ENCODE results near the gene ADAR. TPM values are rescaled to one million over a fixed set of nuclear protein-coding genes. Genes with fewer than 3 reads are reported as not detected.

ADAR gene
- total RNA-seq, 1 experiment from 2014 or later: 221 TPM

- TF ChIP-seq ARID4B (CRISPR knock-in tag; IDR thresholded peaks at IDR 0.05; ENCODE audit: borderline replicate concordance): no peak
- TF ChIP-seq SP1 (CRISPR knock-in tag; conservative IDR thresholded peaks at IDR 0.05): no peak
- TF ChIP-seq, protein P1, sequence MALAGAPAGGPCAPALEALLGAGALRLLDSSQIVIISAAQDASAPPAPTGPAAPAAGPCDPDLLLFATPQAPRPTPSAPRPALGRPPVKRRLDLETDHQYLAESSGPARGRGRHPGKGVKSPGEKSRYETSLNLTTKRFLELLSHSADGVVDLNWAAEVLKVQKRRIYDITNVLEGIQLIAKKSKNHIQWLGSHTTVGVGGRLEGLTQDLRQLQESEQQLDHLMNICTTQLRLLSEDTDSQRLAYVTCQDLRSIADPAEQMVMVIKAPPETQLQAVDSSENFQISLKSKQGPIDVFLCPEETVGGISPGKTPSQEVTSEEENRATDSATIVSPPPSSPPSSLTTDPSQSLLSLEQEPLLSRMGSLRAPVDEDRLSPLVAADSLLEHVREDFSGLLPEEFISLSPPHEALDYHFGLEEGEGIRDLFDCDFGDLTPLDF (CRISPR knock-in tag; IDR thresholded peaks at IDR 0.05): no peak
- TF ChIP-seq ZNF219 (CRISPR knock-in tag; IDR thresholded peaks at IDR 0.05; ENCODE audit: borderline replicate concordance): no peak
- no peak for TF ChIP-seq ZNF263 (CRISPR knock-in tag; IDR thresholded peaks at IDR 0.05; ENCODE audit: low read depth)
- TF ChIP-seq ELF4 (CRISPR knock-in tag; IDR thresholded peaks at IDR 0.05; ENCODE audit: low read depth): no peak
- no peak for TF ChIP-seq NR3C1 (CRISPR knock-in tag; conservative IDR thresholded peaks at IDR 0.05; ENCODE audit: low read depth)
- TF ChIP-seq, protein P2, sequence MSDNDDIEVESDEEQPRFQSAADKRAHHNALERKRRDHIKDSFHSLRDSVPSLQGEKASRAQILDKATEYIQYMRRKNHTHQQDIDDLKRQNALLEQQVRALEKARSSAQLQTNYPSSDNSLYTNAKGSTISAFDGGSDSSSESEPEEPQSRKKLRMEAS (CRISPR knock-in tag; IDR thresholded peaks at IDR 0.05): no peak
- TF ChIP-seq, protein P3, sequence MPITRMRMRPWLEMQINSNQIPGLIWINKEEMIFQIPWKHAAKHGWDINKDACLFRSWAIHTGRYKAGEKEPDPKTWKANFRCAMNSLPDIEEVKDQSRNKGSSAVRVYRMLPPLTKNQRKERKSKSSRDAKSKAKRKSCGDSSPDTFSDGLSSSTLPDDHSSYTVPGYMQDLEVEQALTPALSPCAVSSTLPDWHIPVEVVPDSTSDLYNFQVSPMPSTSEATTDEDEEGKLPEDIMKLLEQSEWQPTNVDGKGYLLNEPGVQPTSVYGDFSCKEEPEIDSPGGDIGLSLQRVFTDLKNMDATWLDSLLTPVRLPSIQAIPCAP (CRISPR knock-in tag; IDR thresholded peaks at IDR 0.05): no peak
- TF ChIP-seq FOXK1 (CRISPR knock-in tag; IDR thresholded peaks at IDR 0.05): no peak
- TF ChIP-seq CREM (CRISPR knock-in tag; IDR thresholded peaks at IDR 0.05): no peak
- TF ChIP-seq CTCF (IDR thresholded peaks at IDR 0.05): no peak
Measured at GRCh38 chr1:154579374-154579773, 28.6 kb downstream of the ADAR start (continued).

- DNase-seq (ENCODE audit: low spot score) (no peak), ATAC-seq (no peak)
- no peaks in the 10 kb centered on the region for H3K9me3 Mint-ChIP-seq
- H3K4me1 Mint-ChIP-seq: peaks cover 6% of the 10 kb centered on the region
- no peak overlapping the region for H3K4me3 Mint-ChIP-seq
- ChIA-PET POLR2A (interaction anchor here (1.8 kb wide), 1 partner anchor 11 kb away, joined by 5 read pairs; the partner anchor contains the start of gene CHRNB2), CTCF (interaction anchor here (1.2 to 1.4 kb wide), 2 partner anchors 18 to 31 kb away, joined by 4 to 5 read pairs; no protein-coding TSS in a partner anchor)
- peaks cover 31% of the 10 kb centered on the region for H3K36me3 Mint-ChIP-seq
- no peak overlapping the region for H3K27ac Mint-ChIP-seq
- no peaks in the 10 kb centered on the region for H3K27me3 Mint-ChIP-seq (ENCODE audit: low read depth)
- TF ChIP-seq RORB (CRISPR knock-in tag; IDR thresholded peaks at IDR 0.05): no peak
- TF ChIP-seq ATF2 (CRISPR knock-in tag; IDR thresholded peaks at IDR 0.05; ENCODE audit: borderline replicate concordance, low read depth): no peak
- TF ChIP-seq PRDM15 (CRISPR knock-in tag; IDR thresholded peaks at IDR 0.05): no peak
- TF ChIP-seq ETV6 (CRISPR knock-in tag; IDR thresholded peaks at IDR 0.05): no peak
- no peak for TF ChIP-seq NR3C1 (CRISPR knock-in tag; conservative IDR thresholded peaks at IDR 0.05; ENCODE audit: low read depth)
- no peak for TF ChIP-seq SMAD4 (CRISPR knock-in tag; IDR thresholded peaks at IDR 0.05)
- TF ChIP-seq ZNF219 (CRISPR knock-in tag; IDR thresholded peaks at IDR 0.05; ENCODE audit: borderline replicate concordance): no peak
- no peak for TF ChIP-seq GRHL2 (CRISPR knock-in tag; IDR thresholded peaks at IDR 0.05; ENCODE audit: insufficient replicate concordance, severe bottlenecking)
- TF ChIP-seq ZNF317 (CRISPR knock-in tag; IDR thresholded peaks at IDR 0.05; ENCODE audit: borderline replicate concordance, low read depth): no peak
- no peak for TF ChIP-seq CREB1 (CRISPR knock-in tag; IDR thresholded peaks at IDR 0.05)
- TF ChIP-seq E2F5 (CRISPR knock-in tag; IDR thresholded peaks at IDR 0.05): no peak
- no peak for TF ChIP-seq RELA (CRISPR knock-in tag; IDR thresholded peaks at IDR 0.05; ENCODE audit: borderline replicate concordance)
Measured at GRCh38 chr1:154578058-154578418, 29.9 kb downstream of the ADAR start.

Data from WTC11 (cell line).